H9 (cell line): ENCODE results near the gene OR10A6. TPM values are rescaled to one million over a fixed set of nuclear protein-coding genes. Genes with fewer than 3 reads are reported as not detected.

Experiments
- DNase-seq: peaks from one replicate; pipeline ENCODE4 v3.0.0-alpha.2; 2017
- H2AFZ ChIP-seq: one replicate; pipeline ENCODE4 v1.6.1; 2013; ENCODE audit warnings: mild to moderate bottlenecking, low read length, control low read depth, moderate library complexity
- H2AK5ac ChIP-seq: 2 replicates; pipeline ENCODE4 v1.6.1; 2013; ENCODE audit warnings: low read length, control low read depth, mixed read lengths; ENCODE audit not compliant: insufficient read length
- H2BK120ac ChIP-seq: one replicate; pipeline ENCODE4 v1.6.1; 2013; ENCODE audit warnings: low read depth, mild to moderate bottlenecking, low read length, control low read depth, inconsistent platforms; ENCODE audit not compliant: poor library complexity, severe bottlenecking
- H2BK12ac ChIP-seq: 2 replicates; pipeline ENCODE4 v1.6.1; 2013; ENCODE audit warnings: low read length, control low read depth, mixed read lengths, low read depth; ENCODE audit not compliant: insufficient read length
- H2BK15ac ChIP-seq: 2 replicates; pipeline ENCODE4 v1.6.1; 2013; ENCODE audit warnings: low read depth, low read length, control low read depth
- H2BK20ac ChIP-seq: one replicate; pipeline ENCODE4 v1.6.1; 2013; ENCODE audit warnings: low read depth, mild to moderate bottlenecking, low read length, control low read depth, inconsistent platforms; ENCODE audit not compliant: poor library complexity, severe bottlenecking
- H2BK5ac ChIP-seq: 2 replicates; pipeline ENCODE4 v1.6.1; 2013; ENCODE audit warnings: low read length, control low read depth, mixed read lengths; ENCODE audit not compliant: insufficient read length
- H3K14ac ChIP-seq: 2 replicates; pipeline ENCODE4 v1.6.1; 2013; ENCODE audit warnings: low read length, control low read depth; ENCODE audit not compliant: insufficient read depth
- H3K18ac ChIP-seq: 2 replicates; pipeline ENCODE4 v1.6.1; 2013; ENCODE audit warnings: low read depth, mild to moderate bottlenecking, mixed read lengths, low read length, control low read depth; ENCODE audit not compliant: insufficient read length
- H3K23ac ChIP-seq: 2 replicates; pipeline ENCODE4 v1.6.1; 2013; ENCODE audit warnings: low read length, control low read depth, mixed read lengths, low read depth; ENCODE audit not compliant: insufficient read length
- H3K23me2 ChIP-seq: 2 replicates; pipeline ENCODE4 v1.6.1; 2013; ENCODE audit warnings: low read depth, mild to moderate bottlenecking, mixed read lengths, low read length, control low read depth; ENCODE audit not compliant: insufficient read length, poor library complexity, severe bottlenecking
- H3K27ac ChIP-seq: 2 replicates; pipeline ENCODE4 v1.5.1; 2013; ENCODE audit warnings: low read length, control low read depth, mixed read lengths, low read depth; ENCODE audit not compliant: insufficient read length
- H3K27me3 ChIP-seq: 2 replicates; pipeline ENCODE4 v1.6.1; 2013; ENCODE audit warnings: low read length, control low read depth, inconsistent platforms; ENCODE audit not compliant: insufficient read depth
- H3K4ac ChIP-seq: 2 replicates; pipeline ENCODE4 v1.6.1; 2013; ENCODE audit warnings: low read depth, mild to moderate bottlenecking, control low read depth, inconsistent platforms, low read length, moderate library complexity
- H3K4me1 ChIP-seq: 2 replicates; pipeline ENCODE4 v1.6.1; 2013; ENCODE audit warnings: low read length, control low read depth, inconsistent platforms; ENCODE audit not compliant: insufficient read depth
- H3K4me2 ChIP-seq: 2 replicates; pipeline ENCODE4 v1.6.1; 2013; ENCODE audit warnings: low read length, control low read depth, mixed read lengths; ENCODE audit not compliant: insufficient read length, insufficient read depth
- H3K56ac ChIP-seq: 2 replicates; pipeline ENCODE4 v1.6.1; 2013; ENCODE audit warnings: low read depth, mild to moderate bottlenecking, mixed read lengths, low read length, control low read depth; ENCODE audit not compliant: insufficient read length
- H3K79me1 ChIP-seq: 2 replicates; pipeline ENCODE4 v1.6.1; 2013; ENCODE audit warnings: low read depth, mild to moderate bottlenecking, moderate library complexity, low read length, control low read depth, inconsistent platforms; ENCODE audit not compliant: insufficient read depth, poor library complexity, severe bottlenecking
- H3K79me2 ChIP-seq: 2 replicates; pipeline ENCODE4 v1.6.1; 2013; ENCODE audit warnings: low read length, control low read depth, inconsistent platforms; ENCODE audit not compliant: insufficient read depth
- H3K9ac ChIP-seq: 2 replicates; pipeline ENCODE4 v1.6.1; 2013; ENCODE audit warnings: low read length, control low read depth, mixed read lengths; ENCODE audit not compliant: insufficient read length; ENCODE audit errors: extremely low read depth
- H3K9me3 ChIP-seq: one replicate; pipeline ENCODE4 v1.6.1; 2013; ENCODE audit warnings: low read depth, low read length, inconsistent platforms; ENCODE audit not compliant: control insufficient read depth
- H3T11ph ChIP-seq: one replicate; pipeline ENCODE4 v1.6.1; 2013; ENCODE audit warnings: mild to moderate bottlenecking, low read length, control low read depth, inconsistent platforms
- H4K20me1 ChIP-seq: one replicate; pipeline ENCODE4 v1.6.1; 2013; ENCODE audit not compliant: control insufficient read depth, insufficient read length, insufficient read depth
- H4K5ac ChIP-seq: 2 replicates; pipeline ENCODE4 v1.6.1; 2013; ENCODE audit warnings: low read depth, mild to moderate bottlenecking, mixed read lengths, low read length, control low read depth; ENCODE audit not compliant: insufficient read length
- H4K8ac ChIP-seq: replicated peaks from 2 replicates; pipeline ENCODE4 v1.6.1; 2013; ENCODE audit warnings: low read length, control low read depth, mixed read lengths, low read depth; ENCODE audit not compliant: insufficient read length
- H4K91ac ChIP-seq: 2 replicates; pipeline ENCODE4 v1.6.1; 2013; ENCODE audit warnings: low read depth, mild to moderate bottlenecking, moderate library complexity, mixed read lengths, low read length, control low read depth; ENCODE audit not compliant: insufficient read length
- H3K27ac Mint-ChIP-seq, 3 experiments: 2 replicates in 2 of 3; 3 replicates in 1 of 3; pipeline ENCODE4 v1.8.0; 2020 to 2021; ENCODE audit warnings: mixed read lengths in 3 of 3, mild to moderate bottlenecking in 1 of 3, moderate library complexity in 1 of 3
- H3K27me3 Mint-ChIP-seq: 2 replicates; pipeline ENCODE4 v1.8.0; 2021; ENCODE audit warnings: low read depth, mild to moderate bottlenecking, moderate library complexity, mixed read lengths
- H3K36me3 Mint-ChIP-seq, 3 experiments: 2 replicates in 2 of 3; 3 replicates in 1 of 3; pipeline ENCODE4 v1.8.0; 2020 to 2021; ENCODE audit warnings: low read depth in 3 of 3, mixed read lengths in 3 of 3; ENCODE audit not compliant: insufficient read depth in 1 of 3
- H3K4me1 Mint-ChIP-seq, 2 experiments: 2 replicates each; pipeline ENCODE4 v1.8.0; 2020; ENCODE audit warnings: mixed read lengths in 2 of 2
- H3K4me3 Mint-ChIP-seq, 2 experiments: 2 replicates in 1 of 2; 3 replicates in 1 of 2; pipeline ENCODE4 v1.8.0; 2020 to 2021; ENCODE audit warnings: mild to moderate bottlenecking in 2 of 2, mixed read lengths in 2 of 2, moderate library complexity in 1 of 2
- H3K9me3 Mint-ChIP-seq, 2 experiments: 2 replicates in 1 of 2; 3 replicates in 1 of 2; pipeline ENCODE4 v1.8.0; 2020; ENCODE audit warnings: mild to moderate bottlenecking in 2 of 2, mixed read lengths in 2 of 2, moderate library complexity in 1 of 2
- WGBS: extraction: QIAGEN DNeasy Blood & Tissue Kit; methylation state at CpG from one replicate; pipeline ENCODE4 v1.1.7; 2013; ENCODE audit warnings: missing lambda C conversion rate, low lambda C conversion rate, mixed read lengths; ENCODE audit not compliant: insufficient read length; ENCODE audit errors: extremely low coverage; 5-methylcytosine and 5-hydroxymethylcytosine counted together
- total RNA-seq: library from RNA; stranded (reverse); gene quantifications from 2 replicates; pipeline ENCODE4 v1.2.1, GENCODE V29; 2021
- TF ChIP-seq, protein P1 (sequence below): fragments of 200-600 bp; sonication (generic); conservative IDR thresholded peaks from 3 replicates; pipeline ENCODE4 v1.8.0; 2021; ENCODE audit warnings: antibody characterized with exemption, mild to moderate bottlenecking

Gene OR10A6
- total RNA-seq, 1 experiment from 2014 or later: not detected

DNA sequence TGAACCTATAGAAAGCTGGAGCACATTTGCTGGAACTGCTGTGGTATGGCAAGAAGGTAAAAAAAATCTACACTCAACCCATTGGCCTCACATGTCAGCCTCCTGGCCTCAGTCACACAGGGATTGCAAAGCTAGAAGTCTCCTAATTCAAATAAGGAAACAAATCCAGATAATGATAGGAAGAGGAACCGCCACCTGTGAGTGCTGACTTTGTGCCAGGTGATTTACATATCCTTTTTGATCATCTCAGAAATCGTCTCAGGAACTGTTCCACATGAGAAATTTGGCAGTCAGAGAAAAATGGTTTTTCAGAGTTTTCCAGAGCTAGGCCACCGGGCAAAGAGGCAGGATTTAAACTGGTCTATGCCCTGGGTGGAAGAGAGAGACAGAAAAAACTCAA, 33.2 kb upstream of the OR10A6 start:
- no peaks in the 10 kb centered on the region for H3K79me1 ChIP-seq
- H3K27me3 ChIP-seq: no peaks in the 10 kb centered on the region
- Mint-ChIP-seq H3K4me1 (peaks cover 23 to 31% of the 10 kb centered on the region in 2 experiments), H3K9me3 (peaks cover 0 to 2% of the 10 kb centered on the region in 2 experiments; a peak in 3 of 5 replicates), H3K27me3 (0 out of 2 replicates have a peak, but pooled peaks cover 3% of the 10 kb centered on the region), H3K4me3 (no peak overlapping the region), H3K27ac (no peak overlapping the region), H3K36me3 (peaks cover 0 to 1% (median 0%) of the 10 kb centered on the region in 3 experiments; a peak in 1 of 7 replicates)
- H2AFZ ChIP-seq: no peak overlapping the region
- no peak overlapping the region for H3K14ac ChIP-seq
- no peak overlapping the region for H2BK15ac ChIP-seq
- no peak overlapping the region for H3K27ac ChIP-seq
- H4K20me1 ChIP-seq: no peaks in the 10 kb centered on the region
- no peak overlapping the region for H2BK20ac ChIP-seq
- TF ChIP-seq, protein P1, sequence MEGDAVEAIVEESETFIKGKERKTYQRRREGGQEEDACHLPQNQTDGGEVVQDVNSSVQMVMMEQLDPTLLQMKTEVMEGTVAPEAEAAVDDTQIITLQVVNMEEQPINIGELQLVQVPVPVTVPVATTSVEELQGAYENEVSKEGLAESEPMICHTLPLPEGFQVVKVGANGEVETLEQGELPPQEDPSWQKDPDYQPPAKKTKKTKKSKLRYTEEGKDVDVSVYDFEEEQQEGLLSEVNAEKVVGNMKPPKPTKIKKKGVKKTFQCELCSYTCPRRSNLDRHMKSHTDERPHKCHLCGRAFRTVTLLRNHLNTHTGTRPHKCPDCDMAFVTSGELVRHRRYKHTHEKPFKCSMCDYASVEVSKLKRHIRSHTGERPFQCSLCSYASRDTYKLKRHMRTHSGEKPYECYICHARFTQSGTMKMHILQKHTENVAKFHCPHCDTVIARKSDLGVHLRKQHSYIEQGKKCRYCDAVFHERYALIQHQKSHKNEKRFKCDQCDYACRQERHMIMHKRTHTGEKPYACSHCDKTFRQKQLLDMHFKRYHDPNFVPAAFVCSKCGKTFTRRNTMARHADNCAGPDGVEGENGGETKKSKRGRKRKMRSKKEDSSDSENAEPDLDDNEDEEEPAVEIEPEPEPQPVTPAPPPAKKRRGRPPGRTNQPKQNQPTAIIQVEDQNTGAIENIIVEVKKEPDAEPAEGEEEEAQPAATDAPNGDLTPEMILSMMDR: no peak
- no peak overlapping the region for H4K8ac ChIP-seq
- WGBS: no CpG with 5 or more reads among the region's 3 CpGs
- H4K5ac ChIP-seq: no peak overlapping the region
- no peak overlapping the region for H3K4ac ChIP-seq
- H3K9me3 ChIP-seq: no peaks in the 10 kb centered on the region
- DNase-seq: no peak
- H2BK120ac ChIP-seq: no peak overlapping the region
- H3K56ac ChIP-seq: no peak overlapping the region
- no peak overlapping the region for H3K4me2 ChIP-seq
- H3K79me2 ChIP-seq: no peaks in the 10 kb centered on the region
- H3K18ac ChIP-seq: no peak overlapping the region
- no peak overlapping the region for H3K9ac ChIP-seq
- H2AK5ac ChIP-seq: no peak overlapping the region
- no peak overlapping the region for H3K23ac ChIP-seq
- no peak overlapping the region for H2BK12ac ChIP-seq
- no peaks in the 10 kb centered on the region; the same call in 1 of the 2 replicates for H3K4me1 ChIP-seq
- no peaks in the 10 kb centered on the region for H3K23me2 ChIP-seq
- no peak overlapping the region for H3T11ph ChIP-seq
- no peak overlapping the region for H2BK5ac ChIP-seq
- H4K91ac ChIP-seq: no peak overlapping the region
